Suprapubic skin (tissue), 4 donors: ENCODE results near the gene RASL12. TPM values are rescaled to one million over a fixed set of nuclear protein-coding genes. Genes with fewer than 3 reads are reported as not detected.

ENCODE experiments used
- DNase-seq, 2 donors: peaks; one replicate each; pipeline ENCODE4 v3.0.0-alpha.2; 2019; ENCODE audit warnings: low spot score in 2 of 2
- H3K27ac ChIP-seq: fragments of 200-600 bp; sonication (generic); one replicate; pipeline ENCODE4 v1.5.1; 2019
- H3K27me3 ChIP-seq: fragments of 200-600 bp; sonication (generic); one replicate; pipeline ENCODE4 v1.5.1; 2019
- H3K36me3 ChIP-seq: fragments of 200-600 bp; sonication (generic); one replicate; pipeline ENCODE4 v1.5.1; 2019
- H3K4me1 ChIP-seq: fragments of 200-600 bp; sonication (generic); one replicate; pipeline ENCODE4 v1.5.1; 2019
- H3K4me3 ChIP-seq: fragments of 200-600 bp; sonication (generic); one replicate; pipeline ENCODE4 v1.5.1; 2019; ENCODE audit warnings: mild to moderate bottlenecking
- H3K9me3 ChIP-seq: fragments of 200-600 bp; sonication (generic); one replicate; pipeline ENCODE4 v1.5.1; 2019
- CTCF ChIP-seq, 2 donors: fragments of 200-600 bp in 1 of 2; fragments of 450-650 bp in 1 of 2; sonication (generic) in 1 of 2; IDR thresholded peaks; one replicate each; pipeline ENCODE4 v1.5.1; 2016 to 2019; ENCODE audit warnings: antibody characterized with exemption in 2 of 2, mild to moderate bottlenecking in 1 of 2, moderate library complexity in 1 of 2
- EP300 ChIP-seq: sonication (generic); formaldehyde crosslinking; IDR thresholded peaks from one replicate; pipeline ENCODE4 v1.6.1; 2017; ENCODE audit warnings: antibody characterized with exemption
- POLR2A ChIP-seq, 2 donors: fragments of 450-650 bp; IDR thresholded peaks; one replicate each; pipeline ENCODE4 v1.6.1; 2017; ENCODE audit warnings: antibody characterized with exemption in 2 of 2, mild to moderate bottlenecking in 2 of 2, moderate library complexity in 2 of 2
- POLR2AphosphoS5 ChIP-seq, 3 donors: sonication (generic); formaldehyde crosslinking; IDR thresholded peaks; one replicate each; pipeline ENCODE4 v1.6.1; 2017; ENCODE audit warnings: antibody characterized with exemption in 3 of 3
- WGBS: methylation state at CpG from one replicate; pipeline ENCODE4 v1.1.5; 2018; 5-methylcytosine and 5-hydroxymethylcytosine counted together
- total RNA-seq, 4 donors: library from RNA; depleted of rRNA; stranded (reverse); fragments of >200 nt; gene quantifications; one replicate each; pipeline ENCODE4 v1.1.0, GENCODE V29; 2016

RASL12 gene
- total RNA-seq, 4 donors from 2014 or later = 4.8 to 9.7 (median 6.7) TPM

- peaks cover 49% of the 10 kb centered on the region for H3K4me1 ChIP-seq
These were observed 18.9 kb upstream of the RASL12 start for GRCh38 chr15:65086680-65087111.

GRCh38 chr15:65085990-65086679, 18.3 kb upstream of the RASL12 start:
- H3K27ac ChIP-seq = no peak overlapping the region
- DNase-seq = no peak

More at GRCh38 chr15:65086680-65087111, 18.9 kb upstream of the RASL12 start:
- peaks cover 6% of the 10 kb centered on the region for H3K27me3 ChIP-seq
- WGBS = 38% methylated on average over 4 of the region's 6 CpGs
- no peaks in the 10 kb centered on the region for H3K9me3 ChIP-seq
- peak overlapping the region; percentile 43 for H3K27ac ChIP-seq
- no peak overlapping the region for H3K4me3 ChIP-seq
- no peaks in the 10 kb centered on the region for H3K36me3 ChIP-seq
- TF ChIP-seq POLR2A (IDR thresholded peaks at IDR 0.05) (no peak), CTCF (IDR thresholded peaks at IDR 0.05) (no peak)
- DNase-seq = no peak

DNA sequence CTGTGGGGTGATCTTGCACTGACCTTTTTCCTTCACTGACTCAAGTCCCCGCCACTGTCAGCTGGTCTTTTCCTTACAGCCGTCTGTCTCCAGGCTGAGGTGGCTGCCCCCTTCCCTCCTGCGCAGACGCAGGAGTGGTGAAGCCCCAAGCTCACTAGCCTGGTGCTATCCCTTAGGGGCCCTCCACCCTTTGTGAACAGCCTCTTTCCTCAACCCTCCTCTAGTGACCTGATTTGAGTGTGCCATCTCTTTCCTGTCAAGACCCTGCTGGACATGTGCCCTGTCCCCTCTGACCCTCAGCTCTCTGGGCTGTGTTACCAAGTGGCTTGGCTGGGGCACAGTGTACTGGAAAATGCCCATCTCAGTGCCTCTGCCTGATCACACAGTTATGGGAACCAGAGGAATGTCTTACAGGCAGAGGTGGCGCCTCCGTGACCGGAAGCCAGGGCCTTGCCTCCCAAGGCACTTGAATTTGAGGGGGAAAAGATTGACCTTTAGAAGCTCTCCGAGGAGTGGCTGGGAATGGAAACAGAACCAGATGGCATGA, 17.5 kb upstream of the RASL12 start:
- 71% methylated on average over 8 of the region's 8 CpGs for WGBS
- Histone ChIP-seq H3K27me3 (peaks cover 6% of the 10 kb centered on the region), H3K4me3 (no peak overlapping the region), H3K27ac (peak overlapping the region; percentile 0), H3K36me3 (no peaks in the 10 kb centered on the region), H3K4me1 (peaks cover 49% of the 10 kb centered on the region), H3K9me3 (no peaks in the 10 kb centered on the region)
- TF ChIP-seq POLR2A (IDR thresholded peaks at IDR 0.05) (no peak), POLR2AphosphoS5 (IDR thresholded peaks at IDR 0.05) (no peak), EP300 (no peak), CTCF (IDR thresholded peaks at IDR 0.05) (no peak)
- no peak for DNase-seq

More at GRCh38 chr15:65085990-65086679, 18.3 kb upstream of the RASL12 start:
- Histone ChIP-seq H3K27me3 (peaks cover 6% of the 10 kb centered on the region), H3K4me3 (no peak overlapping the region), H3K9me3 (no peaks in the 10 kb centered on the region), H3K36me3 (no peaks in the 10 kb centered on the region), H3K4me1 (peaks cover 49% of the 10 kb centered on the region)
- TF ChIP-seq POLR2A (IDR thresholded peaks at IDR 0.05) (no peak), POLR2AphosphoS5 (IDR thresholded peaks at IDR 0.05) (no peak), EP300 (no peak), CTCF (IDR thresholded peaks at IDR 0.05) (no peak)
- 71% methylated on average over 6 of the region's 6 CpGs for WGBS

GRCh38 chr15:65084500-65085206, 16.9 kb upstream of the RASL12 start:
- 89% methylated on average over 6 of the region's 7 CpGs for WGBS
- no peak overlapping the region for H3K27ac ChIP-seq
- no peaks in the 10 kb centered on the region for H3K36me3 ChIP-seq
- H3K9me3 ChIP-seq = no peaks in the 10 kb centered on the region
- H3K4me3 ChIP-seq = no peak overlapping the region
- TF ChIP-seq POLR2A (IDR thresholded peaks at IDR 0.05) (no peak), EP300 (no peak), CTCF (IDR thresholded peaks at IDR 0.05) (no peak), POLR2AphosphoS5 (IDR thresholded peaks at IDR 0.05) (no peak)
- no peak for DNase-seq
- H3K4me1 ChIP-seq = peaks cover 49% of the 10 kb centered on the region
- H3K27me3 ChIP-seq = peaks cover 6% of the 10 kb centered on the region

- no peak for DNase-seq
- 55% methylated on average over 7 of the region's 7 CpGs for WGBS
- TF ChIP-seq EP300 (no peak), POLR2A (IDR thresholded peaks at IDR 0.05) (no peak)
- Histone ChIP-seq H3K27me3 (peaks cover 6% of the 10 kb centered on the region), H3K4me1 (peaks cover 42% of the 10 kb centered on the region), H3K36me3 (no peaks in the 10 kb centered on the region), H3K4me3 (no peak overlapping the region), H3K27ac (no peak overlapping the region), H3K9me3 (no peaks in the 10 kb centered on the region)
These were observed 15.5 kb upstream of the RASL12 start for GRCh38 chr15:65083262-65083701.
